DMS79 treated with DMSO at 0.1 percent for 48 hours (cell line): Measurements from ENCODE around the gene CDK1.
A peak's percentile ranks its signal among the peaks of the same experiment; 100 is the strongest.

Source experiments
- DNase-seq: peaks from one replicate; lab custom pipeline; 2025; lab: John Stamatoyannopoulos, UW

Gene CDK1

GRCh38 chr10:60778214-60778970 is at the start of gene CDK1:
TSS of gene CDK1 (plus strand) at chr10:60778478. CDS start at chr10:60780166, 1,688 bp downstream.
- DNase-seq: peak; percentile 81

GRCh38 chr10:60729106-60729505 is 49.2 kb upstream of the CDK1 start:
- DNase-seq: no peak

DNA sequence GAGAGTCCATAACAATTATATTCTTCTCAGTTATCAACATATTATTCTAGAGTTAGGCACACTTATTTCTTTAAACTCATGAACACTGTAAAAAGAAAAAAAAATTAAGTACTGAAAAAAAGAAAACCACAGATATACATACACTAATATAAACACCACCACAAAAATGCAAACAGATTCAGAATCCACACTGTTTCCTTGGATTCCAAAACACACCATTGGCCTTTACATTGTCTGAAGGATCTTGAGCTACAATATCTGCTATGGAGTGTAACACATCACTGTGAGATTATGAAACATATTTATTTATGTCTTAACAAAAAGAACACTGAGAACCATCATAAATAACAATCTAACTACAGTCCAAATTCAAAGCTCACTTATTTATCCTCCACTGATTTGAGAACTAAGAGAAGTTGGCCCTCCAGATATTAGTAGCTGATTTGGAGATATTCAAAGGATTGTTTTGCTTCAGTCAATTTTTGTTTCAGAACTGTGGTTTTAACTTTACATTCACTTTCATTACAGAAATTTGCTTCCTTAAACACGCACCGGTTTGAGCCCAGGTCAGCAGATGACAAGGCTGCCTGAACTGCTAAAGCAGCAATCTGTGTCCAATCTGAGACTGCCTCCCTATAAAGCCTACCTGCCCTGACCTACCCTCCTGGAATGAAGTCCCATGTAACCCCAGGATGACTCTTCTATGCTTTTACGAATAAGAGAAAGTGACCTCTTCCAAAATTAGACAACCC is 47.0 kb upstream of the CDK1 start:
- no peak for DNase-seq

DNA sequence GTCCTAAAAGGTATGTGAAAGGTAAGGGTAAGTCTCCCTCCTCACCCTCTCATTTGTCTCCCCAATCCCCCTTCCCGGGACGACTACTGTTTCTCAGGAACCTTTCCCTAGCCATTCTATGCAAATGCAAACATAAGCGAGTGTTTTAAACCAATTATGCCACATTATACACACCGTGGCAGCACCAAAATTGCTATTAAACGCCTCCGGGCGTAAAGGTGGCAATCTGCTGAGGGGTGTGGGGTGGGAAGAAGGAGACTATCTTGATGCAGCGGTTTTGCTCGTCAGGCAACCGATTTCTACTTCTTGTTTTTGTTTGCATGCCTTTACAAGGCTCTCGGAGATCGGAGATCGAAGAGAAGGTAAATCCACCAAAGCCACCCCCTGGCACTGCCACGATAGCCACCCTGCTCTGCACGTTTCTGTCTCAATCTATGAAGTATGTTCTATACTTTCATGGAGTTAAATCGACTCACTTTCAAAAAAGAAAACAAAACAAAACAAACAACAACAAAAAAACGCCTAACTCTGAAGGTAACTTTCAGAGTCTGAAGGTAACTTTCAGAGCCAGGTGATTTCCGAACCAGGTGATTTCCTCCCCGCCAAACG is 46.0 kb upstream of the CDK1 start:
- DNase-seq: no peak

DNA sequence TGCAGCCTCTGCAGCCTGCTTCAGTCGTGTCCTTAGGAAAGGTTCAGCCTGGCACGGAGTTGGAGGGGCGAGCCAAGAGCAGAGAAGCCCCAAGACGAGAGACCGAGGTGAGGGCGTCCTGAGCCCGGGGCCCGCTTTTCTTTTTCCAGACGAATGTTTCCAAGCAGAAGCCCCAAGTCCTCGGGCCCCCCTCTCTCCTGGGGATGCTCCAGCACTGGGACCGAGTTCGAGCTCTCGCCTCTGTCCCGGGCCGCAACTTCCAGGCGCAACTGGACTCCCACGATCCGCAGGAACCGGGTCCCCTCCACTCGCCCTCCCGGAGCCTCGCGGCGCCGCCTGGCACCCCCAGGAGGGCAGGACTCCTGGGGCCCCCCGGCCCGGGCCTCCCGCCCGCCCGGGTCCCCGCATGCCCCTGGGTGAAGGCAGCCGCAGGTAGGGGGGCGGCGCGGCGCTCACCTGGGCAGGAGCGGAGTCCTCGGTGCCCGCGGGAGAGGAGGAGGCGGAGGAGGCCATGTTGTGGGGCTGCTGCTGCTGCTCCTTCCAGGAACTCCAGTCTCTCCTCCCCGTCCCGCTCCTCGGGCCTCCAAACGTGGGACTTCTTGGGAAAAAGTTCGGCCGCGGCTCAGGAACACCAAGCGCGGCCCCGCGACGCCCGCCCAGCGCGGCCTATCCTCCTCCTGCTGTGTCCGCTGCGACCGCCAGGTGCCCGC is 45.3 kb upstream of the CDK1 start:
- DNase-seq: peak; percentile 6

DNA sequence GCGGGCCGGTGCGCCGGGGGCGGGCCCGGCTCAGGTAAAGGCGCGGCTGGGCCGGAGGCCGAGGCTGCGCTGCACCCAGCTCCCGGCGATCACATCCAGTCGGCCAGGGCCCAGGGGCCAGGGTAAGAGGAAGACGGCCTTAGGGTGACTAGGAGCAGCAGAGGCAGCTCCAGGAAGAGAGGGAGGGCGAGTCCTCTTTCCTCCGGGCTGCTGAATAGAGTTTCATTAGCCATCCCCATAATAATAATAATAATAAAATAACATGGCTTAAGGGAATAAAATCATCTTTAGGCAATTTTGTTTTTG is 44.8 kb upstream of the CDK1 start:
- no peak for DNase-seq

DNA sequence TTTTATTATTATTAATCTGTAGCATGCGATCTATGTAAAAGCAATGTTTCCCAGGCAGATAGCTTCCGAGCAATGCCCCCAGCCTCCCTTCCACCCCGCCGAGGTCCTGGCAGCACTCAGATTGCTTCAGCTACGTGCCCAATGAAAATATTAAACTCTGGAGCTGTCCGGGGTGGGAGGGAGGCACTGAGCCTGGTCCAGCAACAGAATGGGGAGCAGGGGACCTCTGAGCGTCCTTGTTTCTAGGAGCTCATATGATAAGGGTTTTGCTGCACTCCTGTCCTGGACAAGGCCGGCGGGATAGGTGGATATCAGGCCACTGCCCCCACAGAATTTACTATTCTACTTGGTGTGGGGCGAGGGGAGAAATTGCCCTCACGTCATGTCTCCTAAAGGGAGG is 44.5 kb upstream of the CDK1 start:
- no peak for DNase-seq

DNA sequence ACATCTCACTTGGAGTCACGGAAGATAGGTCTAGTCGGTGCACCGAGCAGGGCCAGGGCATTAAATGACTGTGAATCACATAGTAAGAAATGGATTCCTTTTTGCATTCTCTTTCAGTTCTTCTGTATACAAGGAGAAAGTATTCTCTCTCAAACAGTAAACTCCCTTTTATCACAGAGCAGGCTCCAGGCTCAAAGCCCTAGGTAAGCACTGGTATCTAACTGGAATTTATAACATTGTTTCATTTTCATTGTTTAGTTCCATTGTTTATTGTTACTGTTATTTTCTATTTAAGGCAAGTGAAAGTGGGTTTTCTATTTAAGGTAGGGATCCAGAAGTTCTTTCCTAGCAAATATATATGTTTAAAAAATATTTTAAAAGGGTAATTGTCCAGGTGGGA is 44.1 kb upstream of the CDK1 start:
- no peak for DNase-seq

DNA sequence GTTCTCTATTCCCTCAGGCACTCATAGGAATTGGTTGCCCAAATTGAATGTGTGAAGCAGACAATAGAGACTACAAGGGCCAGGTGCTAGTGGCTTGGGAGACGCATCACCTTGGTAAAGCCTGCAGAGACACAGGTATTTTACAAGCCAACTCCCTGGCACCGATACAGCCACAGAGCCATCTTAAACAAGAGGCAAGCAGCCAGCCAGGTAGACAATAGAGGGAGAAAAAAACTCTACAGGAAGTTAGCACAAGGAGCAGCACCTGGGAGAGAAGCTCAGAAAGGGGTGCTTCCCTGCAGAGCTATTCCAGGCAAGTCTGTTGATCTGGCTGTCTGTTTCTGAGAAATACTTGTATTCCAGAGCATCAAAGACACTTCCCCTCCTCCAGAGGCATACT is 43.0 kb upstream of the CDK1 start:
- DNase-seq: peak; percentile 7

- DNase-seq: no peak
These were observed 41.0 kb upstream of the CDK1 start for GRCh38 chr10:60737242-60737641.

DNA sequence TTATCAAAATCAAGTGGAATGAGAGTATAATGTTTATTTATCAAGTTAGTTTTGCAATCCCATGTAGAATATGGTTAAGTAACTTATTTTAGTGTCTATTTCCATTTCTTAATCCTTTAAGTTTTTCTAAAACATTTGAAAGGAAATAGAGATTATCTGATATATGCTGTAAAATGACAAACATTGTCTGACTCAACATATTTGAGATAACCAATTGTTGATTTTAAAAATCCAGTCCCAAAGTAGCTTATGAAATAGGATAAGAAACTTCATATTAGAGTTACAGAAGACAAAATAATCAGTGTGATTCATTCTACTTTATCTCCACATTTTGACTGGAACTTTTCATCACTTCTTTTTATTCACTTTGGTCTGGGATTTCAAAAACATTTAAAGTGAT is 38.7 kb upstream of the CDK1 start:
- DNase-seq: no peak

- DNase-seq: no peak
These were observed 35.8 kb upstream of the CDK1 start for GRCh38 chr10:60742512-60742911.

DNA sequence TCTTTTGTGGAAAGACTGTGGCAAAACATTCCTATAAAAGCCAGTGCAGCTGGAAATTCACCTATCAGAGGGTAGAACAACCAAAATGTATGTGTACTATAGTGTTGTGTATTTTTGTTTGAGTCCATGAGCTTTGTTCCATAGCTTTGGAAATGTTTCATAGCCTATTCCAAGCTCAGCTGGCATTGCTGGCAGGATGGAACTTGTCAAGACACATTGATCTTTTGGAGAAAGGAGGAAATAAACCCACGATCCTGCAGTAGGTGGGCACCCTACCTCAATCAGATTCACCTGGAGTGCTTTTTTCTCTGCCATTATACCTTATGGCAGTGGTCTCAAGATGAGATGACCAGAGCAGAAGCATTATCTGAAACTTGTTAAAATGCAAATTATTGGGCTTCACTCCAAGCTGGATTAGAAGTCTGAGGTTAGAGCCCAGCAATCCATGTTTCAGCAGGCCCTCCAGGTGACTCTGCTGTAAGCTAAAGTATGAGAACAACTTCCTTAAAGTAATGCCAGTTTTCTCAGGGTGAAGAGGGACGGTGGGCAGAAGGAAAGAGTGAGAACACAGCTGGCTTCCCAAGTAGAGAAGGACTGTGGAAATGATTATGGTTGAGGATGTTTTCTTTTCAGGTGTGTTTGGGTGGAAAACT is 30.3 kb upstream of the CDK1 start:
- DNase-seq: no peak

- no peak for DNase-seq
These were observed 25.1 kb upstream of the CDK1 start for GRCh38 chr10:60753152-60753551.

GRCh38 chr10:60753817-60754216 is 24.5 kb upstream of the CDK1 start:
- no peak for DNase-seq

DNA sequence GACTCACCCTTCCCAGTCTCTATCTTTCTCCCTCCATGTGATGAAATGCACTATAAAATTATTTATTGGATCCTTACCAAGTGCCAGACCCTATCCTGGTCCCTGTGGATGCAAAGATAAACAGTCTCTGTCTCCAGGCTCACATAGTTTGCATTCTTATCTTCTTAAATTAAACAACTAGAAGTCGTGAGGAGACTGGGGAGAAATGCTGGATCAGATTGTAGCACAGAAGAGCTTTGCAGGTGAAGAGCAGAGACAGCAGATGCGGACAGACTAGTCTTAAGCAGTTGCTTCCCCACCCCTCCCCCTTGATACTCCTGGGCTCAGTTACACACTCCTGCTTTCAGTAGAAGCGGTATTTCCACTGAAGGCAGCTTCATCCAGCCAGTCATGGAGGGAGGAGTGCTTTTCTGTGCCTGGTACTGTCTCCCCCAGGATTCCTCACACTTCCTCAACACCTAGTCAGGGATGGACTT is 20.8 kb upstream of the CDK1 start:
- no peak for DNase-seq

- no peak for DNase-seq
These were observed 19.1 kb upstream of the CDK1 start for GRCh38 chr10:60759181-60759580.

DNA sequence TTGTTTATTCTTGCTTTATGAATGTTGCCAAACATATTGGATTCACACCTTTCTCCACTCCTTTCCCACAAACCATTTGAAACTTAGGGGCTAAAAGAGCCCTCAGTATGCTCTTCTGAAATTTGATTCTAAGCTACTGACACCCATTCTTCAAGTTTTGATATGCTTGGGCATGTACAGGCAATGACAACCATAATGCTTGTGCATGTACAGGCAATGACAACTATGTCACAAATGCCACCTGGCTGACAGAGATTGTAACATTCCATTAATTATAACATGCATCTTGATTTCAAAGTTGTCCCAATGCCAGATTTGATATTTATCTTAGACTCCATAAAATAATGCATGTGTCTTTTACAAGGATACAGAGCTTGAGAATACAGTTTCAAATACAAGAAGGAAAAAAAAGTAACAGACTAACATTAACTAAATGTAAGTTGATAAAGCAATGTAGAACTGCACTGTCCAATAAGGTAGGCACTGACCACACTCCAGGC is 17.5 kb upstream of the CDK1 start:
- DNase-seq: no peak

DNA sequence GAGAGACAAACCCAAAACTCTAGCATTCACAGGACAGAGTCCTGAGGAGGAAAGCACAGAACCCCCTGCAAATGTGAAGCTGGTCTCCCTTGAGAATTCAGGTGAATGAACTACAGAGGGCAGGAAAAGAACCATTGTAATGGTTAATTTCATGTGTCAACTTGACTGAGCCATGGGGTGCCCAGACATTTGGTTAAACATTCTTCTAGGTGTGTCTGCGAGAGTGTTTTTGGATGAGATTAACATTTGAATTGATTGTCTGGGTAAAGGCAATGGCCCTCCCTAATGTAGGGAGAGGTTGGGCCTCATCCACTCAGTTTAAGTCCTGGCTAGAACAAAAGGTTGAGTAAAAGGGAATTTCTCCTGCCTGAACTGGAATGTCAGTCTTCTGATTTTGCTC is 15.7 kb upstream of the CDK1 start:
- no peak for DNase-seq

- DNase-seq: no peak
These were observed 10.9 kb upstream of the CDK1 start for GRCh38 chr10:60767424-60767823.

GRCh38 chr10:60769406-60769805 is 8.9 kb upstream of the CDK1 start:
- no peak for DNase-seq

DNA sequence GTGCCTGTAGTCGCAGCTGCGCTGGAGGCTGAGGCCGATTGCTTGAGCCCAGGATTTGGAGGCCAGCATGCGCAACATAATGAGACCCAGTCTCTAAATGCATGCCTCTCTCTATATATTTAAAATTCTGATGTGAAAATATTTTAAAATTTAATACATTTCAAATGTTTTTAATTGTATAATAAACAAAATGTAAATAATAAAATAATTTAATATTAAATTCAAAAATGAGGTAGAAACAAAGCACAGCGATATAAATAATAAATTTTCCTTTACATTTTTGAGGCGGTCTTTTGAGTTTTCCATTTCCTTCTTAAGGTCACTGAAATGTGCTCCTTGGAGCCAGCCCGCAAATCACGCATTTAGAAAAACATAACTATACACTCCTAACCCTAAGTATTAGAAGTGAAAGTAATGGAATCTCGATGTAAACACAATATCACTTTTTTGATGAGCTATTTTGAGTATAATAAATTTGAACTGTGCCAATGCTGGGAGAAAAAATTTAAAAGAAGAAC is 523 bp upstream of the CDK1 start:
- DNase-seq: no peak
